OCI-LY3 (cell line): ENCODE measurements around the gene TBX1.

ENCODE experiments used
- CTCF ChIP-seq: fragments of 200-600, 300-600 bp; sonication (generic); IDR thresholded peaks from 2 replicates; pipeline ENCODE4 v1.5.1; 2014; ENCODE audit warnings: antibody characterized with exemption, low read length, low read depth
- EZH2phosphoT487 ChIP-seq: fragments of 200-600 bp; shearing (Covaris generic); IDR thresholded peaks from 2 replicates; pipeline ENCODE4 v1.6.1; 2018; ENCODE audit warnings: antibody characterized with exemption, mixed run types, low read depth

- TF ChIP-seq CTCF (no peak), EZH2phosphoT487 (no peak)
These were observed 50.6 kb downstream of the TBX1 start for GRCh38 chr22:19811211-19811621.
